ENCODE results near the gene ECE1.

The ECE1 gene

DNA sequence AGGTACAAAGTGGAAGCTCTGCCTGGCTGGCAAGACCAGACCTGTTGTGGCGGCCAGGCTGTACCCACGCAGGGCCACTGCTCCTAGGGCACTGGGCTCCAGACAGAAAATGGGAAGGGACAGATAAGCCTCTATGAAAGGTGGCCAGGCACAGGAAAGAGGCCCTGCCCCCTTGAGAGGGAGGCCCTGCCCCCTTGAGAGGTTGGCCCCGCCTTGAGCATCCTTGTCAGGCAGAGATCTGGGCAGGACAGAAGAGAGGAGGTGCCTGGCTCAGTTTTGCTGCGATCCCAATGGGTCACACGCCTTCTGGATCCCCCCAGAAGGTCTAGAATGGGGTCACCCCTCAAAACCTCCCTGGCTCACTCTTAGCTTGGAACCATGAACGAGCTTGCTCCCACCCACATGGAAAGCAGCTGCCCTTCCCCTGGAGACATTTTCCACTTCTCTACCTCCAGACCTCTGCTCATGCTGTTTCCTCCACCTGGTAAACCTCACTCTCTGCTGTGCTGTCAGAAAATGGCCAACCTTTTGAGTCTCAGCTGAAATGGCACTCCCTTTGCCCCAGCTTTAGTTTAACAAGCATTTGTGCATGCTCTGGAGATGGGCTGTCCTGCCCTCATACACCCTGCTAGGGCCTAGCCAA lies 17.5 kb upstream of the ECE1 start:
- peak; percentile 25 for DNase-seq

DNA sequence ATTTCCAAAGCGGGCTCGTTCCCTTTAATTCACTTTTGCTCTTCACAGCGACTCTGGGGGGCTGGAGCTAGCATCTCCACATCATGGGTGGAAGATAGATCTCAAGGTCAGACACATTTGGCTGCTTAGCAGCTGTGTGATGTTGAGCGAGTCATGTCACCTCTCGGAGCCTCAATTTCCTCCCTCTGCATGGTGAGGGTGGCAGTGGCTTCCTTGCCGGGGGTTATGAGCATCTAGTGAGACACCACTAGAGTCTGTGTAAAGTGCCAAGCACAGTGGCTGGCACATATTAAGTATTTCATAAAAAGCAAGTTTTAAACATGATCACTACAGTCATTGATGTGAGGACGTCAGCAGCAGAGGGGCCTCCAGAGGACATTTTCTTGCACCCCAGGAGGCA lies 16.9 kb upstream of the ECE1 start:
- DNase-seq = no peak

- peak; percentile 34 for DNase-seq
Measured at GRCh38 chr1:21305900-21306189, 15.6 kb upstream of the ECE1 start.

DNA sequence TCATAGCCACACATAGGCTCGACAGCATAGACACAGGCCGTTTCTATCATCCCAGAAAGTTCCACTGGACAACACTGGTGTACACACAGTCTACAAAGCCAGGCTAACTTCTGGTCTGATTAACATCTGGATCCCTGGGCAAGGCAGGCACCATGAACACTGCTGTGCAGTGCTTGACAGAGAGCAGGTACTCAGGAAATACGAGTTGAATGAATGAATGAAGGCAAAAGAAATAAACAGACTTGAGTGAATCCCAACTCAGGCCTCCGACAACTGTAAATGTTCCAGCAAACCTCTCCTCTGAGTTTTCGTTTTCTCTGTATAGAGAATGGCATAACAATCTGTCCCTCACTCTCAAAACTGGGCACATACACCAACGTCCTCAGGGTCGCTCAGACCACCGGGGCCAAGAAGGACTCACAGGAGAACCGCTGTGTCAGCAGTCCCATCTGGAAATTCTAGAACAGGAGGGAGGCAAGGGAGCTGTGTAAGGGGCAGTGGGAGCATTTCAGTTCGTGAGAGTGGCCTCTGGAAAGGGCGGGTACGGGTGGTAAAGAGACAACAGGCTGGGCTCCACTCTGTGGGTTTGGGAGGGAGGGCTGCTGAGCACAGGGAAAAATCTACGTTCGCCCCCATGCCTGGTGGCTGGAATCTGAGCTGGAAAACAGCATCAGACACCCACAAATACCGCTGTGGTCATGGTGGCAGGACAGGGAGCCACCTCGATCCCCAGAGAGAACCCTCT lies 15.1 kb upstream of the ECE1 start:
- DNase-seq = no peak

DNA sequence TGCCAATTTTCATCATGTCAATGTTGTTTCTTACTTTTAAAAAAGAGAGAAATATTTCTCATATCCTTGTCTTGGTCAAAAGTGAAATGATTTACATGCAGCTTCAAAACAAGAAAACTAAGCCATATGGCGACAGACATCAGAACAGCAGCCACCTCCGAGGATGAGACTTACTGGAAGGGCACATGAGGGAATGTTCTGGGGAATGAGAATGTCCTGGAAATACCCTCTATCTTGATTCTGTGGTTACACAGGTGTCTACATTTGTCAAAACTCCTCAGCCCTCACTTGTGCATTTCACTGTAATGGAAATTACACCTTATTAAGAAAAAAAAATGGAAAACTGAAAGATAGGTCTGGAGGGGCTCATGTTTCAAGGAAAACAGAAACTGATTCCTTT lies 14.2 kb upstream of the ECE1 start:
- DNase-seq = peak; percentile 30

- DNase-seq = peak; percentile 42
Measured at GRCh38 chr1:21302747-21303715, 12.8 kb upstream of the ECE1 start.

DNA sequence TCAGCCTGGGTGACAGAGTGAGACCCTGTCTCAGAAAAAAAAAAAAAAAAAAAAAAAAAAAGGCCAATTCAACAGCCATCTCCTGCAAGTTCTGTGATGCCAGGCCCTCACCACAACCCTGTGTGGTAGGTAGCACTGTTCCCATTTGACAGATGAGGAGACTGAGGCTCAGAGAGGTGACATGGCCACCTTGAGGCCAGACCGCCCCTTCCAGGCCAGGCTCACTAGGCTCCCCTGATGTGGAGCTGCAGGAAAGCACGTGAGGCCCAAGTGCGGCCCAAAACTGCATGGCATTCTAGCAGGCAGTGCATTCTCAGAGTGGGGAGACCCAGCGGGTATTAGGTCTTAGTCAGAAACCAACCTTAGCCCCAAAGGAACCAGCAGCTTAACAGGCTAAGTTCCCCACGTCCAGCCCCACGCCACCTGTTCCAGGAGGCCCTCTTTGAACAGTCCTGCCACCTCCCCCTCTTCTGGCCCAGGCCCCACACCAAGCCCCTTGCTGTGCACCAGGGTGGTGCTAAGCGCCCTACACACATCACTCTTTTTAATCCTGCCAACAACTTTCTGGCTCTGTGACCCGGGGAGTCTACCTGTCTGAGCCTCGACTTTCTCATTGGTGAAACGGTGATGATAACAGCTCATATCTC lies 11.7 kb upstream of the ECE1 start:
- DNase-seq = no peak

- DNase-seq = no peak
Measured at GRCh38 chr1:21300774-21301173, 10.5 kb upstream of the ECE1 start.

- DNase-seq = no peak
Measured at GRCh38 chr1:21299780-21300395, 9.6 kb upstream of the ECE1 start.

DNA sequence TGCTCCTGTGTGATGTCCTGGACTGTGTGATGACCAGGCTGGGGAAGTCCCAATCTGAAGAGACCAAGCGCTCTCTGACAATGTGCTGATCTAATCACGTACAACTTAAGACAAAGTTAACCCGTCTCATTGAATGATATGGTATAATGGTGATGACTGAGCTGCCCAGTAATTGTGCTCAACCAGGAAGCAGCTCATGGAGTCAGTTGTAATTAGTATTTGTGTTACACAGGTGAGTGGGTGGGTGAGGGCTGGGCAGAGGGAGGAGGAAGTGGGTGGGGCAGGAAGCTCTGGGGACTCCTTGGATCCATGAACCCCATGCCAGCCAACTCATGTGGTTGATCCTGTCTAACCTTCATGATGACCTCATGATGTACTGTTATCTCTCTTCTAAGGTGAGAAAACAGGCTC lies 8.7 kb upstream of the ECE1 start:
- no peak for DNase-seq

DNA sequence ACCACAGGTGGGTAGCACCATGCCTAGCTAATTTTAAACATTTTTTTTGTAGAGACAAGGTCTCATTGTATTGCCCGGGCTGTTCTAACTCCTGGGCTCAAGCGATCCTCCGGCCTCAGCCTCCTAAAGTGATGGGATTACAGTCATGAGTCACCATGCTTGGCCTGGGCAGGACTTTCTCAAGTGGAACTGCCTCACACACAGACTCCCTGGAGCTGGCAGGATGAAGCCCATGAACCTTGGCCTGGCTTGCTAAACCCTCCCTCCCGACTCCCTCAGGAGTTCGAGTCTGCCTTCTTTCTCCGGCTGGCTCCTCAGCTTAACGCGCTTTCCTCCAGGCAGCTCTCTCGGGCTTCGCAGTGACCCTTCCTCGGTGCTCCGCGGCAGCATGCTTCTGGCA lies 7.7 kb upstream of the ECE1 start:
- no peak for DNase-seq

GRCh38 chr1:21296509-21297354 lies 6.5 kb upstream of the ECE1 start:
- DNase-seq = no peak

GRCh38 chr1:21295545-21295944 lies 5.3 kb upstream of the ECE1 start:
- no peak for DNase-seq

DNA sequence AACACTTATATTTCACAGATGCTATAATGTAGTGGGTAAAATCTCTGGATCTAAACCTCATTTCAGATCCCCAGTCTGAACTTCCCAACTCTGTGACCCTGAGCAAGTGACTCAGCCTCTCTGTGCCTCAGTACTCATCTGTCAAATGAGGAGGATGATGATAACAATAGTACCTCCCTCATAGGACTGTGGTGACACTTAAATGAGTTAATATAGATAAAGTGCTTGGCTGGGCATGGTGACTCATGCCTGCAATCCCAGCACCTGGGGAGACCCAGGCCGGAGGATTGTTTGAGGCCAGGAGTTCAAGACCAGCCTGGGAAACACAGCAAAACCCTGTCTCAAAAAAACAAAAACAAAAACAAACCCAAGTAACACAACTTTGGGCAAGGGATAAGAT lies 4.7 kb upstream of the ECE1 start:
- no peak for DNase-seq

DNA sequence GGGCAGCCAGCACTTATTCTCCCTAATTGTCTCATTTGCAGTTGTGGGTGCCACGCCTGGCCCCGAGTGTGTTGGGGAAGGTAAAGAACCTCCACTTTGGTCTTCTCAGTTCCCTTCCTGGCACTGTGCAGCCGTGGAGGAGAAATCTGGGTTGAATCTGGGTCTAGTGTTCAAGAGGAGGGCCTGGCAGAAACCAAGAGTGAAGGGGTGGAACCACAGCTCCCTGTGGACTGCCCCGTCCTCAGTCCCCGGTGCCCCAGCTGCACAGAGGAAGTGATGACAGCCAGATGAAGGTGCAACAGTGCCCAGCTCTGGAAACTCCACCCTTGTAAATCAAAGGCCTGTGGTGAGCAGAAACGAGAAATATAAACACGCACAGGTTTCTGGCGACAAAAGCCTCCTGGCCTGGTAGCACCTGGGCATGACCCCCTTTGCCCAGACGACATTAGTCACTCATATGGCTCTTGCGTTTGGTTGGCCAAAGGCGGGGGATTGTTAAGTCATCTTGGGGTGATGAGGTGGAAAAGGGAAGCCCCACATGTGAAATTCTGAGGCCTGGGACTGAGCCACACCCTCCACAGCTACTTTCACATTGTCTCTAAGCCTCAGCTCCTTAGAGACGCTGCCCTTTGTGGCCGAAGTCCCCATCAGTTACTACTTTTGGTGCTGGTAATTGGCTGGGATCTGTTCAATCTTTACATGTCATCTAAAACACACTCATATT lies 4.2 kb upstream of the ECE1 start:
- no peak for DNase-seq

- DNase-seq = no peak
Measured at GRCh38 chr1:21293537-21294265, 3.4 kb upstream of the ECE1 start.

DNA sequence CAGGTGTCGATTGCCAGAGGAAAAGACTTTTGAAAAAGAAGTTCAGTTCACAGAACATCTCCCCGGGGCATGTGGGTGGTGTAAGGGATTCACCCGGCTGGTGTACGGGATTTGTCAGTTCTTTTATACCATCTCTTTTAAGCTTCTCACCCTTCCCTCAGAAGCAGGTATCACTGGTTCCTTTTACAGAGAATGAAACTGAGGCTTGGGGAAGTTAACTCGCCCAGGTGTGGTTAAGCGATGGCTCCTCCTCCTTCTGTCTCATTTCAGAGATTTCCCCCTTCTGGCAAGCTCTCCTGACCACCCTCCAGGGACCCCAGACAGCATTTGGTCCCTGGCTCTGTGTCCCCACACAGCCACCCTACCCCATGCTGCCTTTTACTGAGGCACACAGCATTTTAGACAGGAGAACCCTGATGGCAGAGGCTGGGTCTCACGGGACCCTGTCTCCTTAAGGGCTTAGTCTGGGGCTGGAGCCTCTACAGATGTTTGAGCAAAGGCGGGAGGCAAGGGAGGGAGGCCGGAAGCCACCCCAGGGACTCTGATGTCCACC lies 2.8 kb upstream of the ECE1 start:
- DNase-seq = no peak

DNA sequence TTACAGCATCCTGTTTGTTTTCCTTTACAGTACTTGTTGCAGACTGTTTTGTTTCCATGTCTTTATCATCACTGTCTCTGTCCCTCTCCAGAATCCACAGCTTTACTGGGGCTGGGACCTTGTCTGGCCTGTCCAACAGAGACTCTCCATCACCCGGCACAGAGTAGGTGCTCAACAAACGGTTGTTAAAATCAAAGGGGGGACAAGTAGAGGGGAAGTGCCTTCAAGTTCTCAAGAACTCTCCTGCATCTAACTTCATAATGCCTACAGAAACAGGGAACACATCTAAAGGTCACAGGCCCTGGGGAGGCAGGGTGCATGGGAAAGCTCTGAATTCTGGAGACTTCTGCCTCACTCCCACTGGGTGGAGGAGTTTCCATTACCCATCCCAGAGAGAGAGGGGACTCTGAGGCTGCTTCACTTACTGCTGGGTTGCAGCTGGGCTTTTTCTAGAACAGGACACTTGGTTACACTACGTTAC lies 2.3 kb upstream of the ECE1 start:
- no peak for DNase-seq

DNA sequence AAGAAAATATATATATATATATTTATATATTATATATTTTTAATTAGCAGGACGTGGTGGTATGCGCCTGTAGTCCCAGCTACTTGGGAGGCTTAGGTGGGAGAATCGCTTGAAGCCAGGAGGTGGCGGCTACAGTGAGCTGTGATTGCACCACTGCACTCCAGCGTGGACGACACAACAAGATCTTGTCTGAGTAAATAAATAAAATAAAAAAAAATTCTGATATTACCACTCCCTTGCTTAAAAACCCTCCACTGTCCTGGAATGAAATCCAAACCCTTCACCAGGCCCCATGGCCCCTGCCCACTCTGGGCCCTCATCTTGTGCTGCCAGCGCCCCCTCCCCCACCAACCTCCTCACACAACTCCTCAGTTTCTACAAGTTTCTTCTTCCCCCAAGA lies 1.7 kb upstream of the ECE1 start:
- DNase-seq = no peak

GRCh38 chr1:21291184-21291583 lies 921 bp upstream of the ECE1 start:
- DNase-seq = no peak

All from NCI-H1694 treated with DMSO at 0.1 percent for 48 hours (cell line).